HG02981 (cell line): Measurements from ENCODE around the gene TEX11.

Experiments
- ATAC-seq: cut with Tn5 transposase; IDR thresholded peaks from one replicate; pipeline ENCODE4 v1.9.1; 2021; ENCODE audit warnings: mild to moderate bottlenecking, moderate library complexity; ENCODE audit not compliant: unreplicated experiment

Gene TEX11

DNA sequence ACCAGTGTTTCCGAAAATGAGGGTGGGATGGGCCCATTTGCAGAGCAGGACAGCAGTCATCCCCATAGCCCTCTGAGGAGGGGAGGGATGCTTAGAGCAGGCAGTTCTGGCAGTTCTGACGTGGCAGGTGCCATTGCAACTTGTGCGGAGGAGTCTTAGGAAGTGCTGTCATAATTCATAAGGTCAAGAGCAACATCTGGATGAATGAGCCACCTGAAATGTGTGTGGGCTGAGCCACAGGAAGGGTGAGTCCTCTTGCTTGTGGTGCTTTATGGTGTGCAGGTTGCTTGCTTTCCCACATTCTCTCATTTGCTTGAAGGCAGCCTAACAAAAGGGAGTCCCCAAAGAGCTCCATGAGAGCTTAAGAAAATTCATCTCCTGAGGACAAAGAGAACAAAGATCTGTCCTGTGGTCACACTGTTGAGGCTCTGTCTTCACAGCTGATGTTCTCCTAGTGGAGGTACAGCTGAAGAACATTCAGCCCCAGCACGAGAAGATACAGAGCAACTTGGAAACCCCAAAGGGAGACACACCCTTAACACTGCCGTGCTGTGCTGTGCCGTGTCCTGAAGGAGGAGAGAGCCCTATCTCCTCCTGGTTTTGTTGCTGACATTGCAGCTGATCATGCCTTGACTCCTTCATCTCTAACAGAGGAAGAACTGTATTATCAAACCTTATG is 403.6 kb downstream of the TEX11 start:
- no peak for ATAC-seq

DNA sequence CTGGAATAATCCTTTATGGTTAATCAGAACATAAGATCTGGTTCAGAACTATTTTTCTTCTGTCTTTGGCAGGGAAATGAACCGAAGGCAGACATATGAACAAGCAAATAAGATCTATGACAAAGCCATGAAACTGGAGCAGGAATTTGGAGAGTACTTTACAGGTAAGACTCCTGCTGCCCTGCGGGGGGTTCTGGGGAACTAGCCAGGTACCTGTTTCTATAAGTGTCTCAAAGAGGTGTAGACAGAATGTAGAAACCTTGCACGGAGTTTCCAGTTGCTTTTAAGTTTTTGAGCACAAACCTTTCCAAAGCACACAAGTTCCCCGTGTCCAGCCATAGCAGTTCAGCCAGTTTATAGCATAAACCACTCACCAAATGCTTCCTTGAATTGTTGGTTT is 407.7 kb downstream of the TEX11 start:
- no peak for ATAC-seq

DNA sequence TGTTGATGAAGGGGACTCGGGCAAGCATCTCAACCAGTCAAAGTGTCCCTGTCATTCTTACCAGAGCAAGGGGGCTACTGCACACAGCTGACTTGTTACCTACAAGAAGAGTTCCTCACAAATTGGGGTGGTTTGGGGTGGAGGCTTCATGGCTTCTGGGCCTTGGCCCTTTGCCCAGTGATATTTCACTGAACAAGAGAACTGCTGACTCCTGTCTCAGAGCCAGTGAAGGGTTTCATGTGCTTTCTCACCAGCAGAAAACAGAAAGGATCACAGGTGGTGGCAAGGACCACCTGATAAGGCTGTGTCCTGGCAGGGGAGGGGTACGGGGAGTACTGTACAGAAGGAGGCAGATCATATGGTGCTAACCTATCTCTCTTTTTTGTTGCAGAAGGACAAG is 410.4 kb downstream of the TEX11 start:
- ATAC-seq, result no peak

GRCh38 chrX:70497026-70497425 is 411.5 kb downstream of the TEX11 start:
- no peak for ATAC-seq

DNA sequence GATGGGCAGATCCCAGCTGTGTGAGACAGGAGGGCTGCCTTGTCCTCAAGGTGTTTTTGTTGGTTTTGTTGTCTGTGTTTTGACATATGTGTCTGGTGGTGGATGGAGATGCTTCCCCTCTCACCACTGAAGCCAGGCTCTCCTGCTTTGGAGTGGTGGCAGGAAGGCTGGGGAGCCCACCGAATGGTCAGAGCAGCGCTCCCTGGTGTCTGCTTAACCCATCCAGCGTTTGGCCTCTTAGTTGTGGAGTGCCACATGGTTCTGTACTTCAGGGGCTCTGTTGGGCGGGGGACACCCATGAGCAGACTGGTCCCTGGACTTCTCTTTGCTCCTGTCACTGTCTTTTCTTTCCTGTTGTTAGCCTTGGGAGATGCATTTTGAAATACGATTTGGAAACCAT is 412.0 kb downstream of the TEX11 start:
- ATAC-seq, result no peak

GRCh38 chrX:70494441-70494840 is 414.1 kb downstream of the TEX11 start:
- no peak for ATAC-seq

- ATAC-seq, result no peak
Observed at GRCh38 chrX:70488856-70489255, 419.7 kb downstream of the TEX11 start.

DNA sequence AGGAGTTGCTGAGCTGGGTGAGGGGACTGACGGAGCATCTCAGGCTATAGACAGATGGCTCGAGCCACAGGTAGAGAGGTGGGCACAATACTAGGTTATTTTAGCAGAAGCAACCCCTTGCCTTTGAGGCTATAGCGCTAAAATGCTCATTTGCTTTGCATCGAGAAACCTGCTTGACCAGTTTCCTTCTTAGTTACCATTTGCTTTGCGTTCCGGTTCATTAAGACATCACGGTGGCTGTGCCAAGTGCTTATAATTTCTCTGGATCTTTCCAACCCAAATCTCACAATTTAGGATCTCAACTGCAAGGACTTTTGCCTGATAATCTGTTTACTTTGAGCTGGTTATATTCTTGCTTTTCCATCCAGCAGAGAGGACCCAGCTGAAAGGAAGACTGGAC is 423.0 kb downstream of the TEX11 start:
- no peak for ATAC-seq

DNA sequence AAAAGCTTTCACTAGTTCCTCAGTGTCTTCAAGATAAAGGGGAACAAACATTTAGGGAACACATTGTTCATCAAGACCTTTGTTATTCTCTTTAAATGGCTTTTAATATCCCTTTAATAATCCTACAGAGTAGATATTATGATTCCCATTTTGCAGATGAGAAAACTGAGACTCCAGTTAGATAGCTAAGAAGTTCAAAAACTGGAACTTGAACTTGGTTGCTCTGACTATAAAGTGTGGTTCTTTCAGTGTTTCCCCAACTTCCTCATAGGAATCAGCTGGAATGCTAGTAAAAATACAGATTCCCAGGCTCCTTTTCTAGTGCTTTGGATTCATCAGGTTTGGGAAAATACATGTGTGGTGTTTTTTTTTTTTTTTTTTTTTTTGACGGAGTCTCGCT is 426.2 kb downstream of the TEX11 start:
- ATAC-seq, result no peak

- ATAC-seq, result no peak
Observed at GRCh38 chrX:70481471-70482270, 426.8 kb downstream of the TEX11 start.

DNA sequence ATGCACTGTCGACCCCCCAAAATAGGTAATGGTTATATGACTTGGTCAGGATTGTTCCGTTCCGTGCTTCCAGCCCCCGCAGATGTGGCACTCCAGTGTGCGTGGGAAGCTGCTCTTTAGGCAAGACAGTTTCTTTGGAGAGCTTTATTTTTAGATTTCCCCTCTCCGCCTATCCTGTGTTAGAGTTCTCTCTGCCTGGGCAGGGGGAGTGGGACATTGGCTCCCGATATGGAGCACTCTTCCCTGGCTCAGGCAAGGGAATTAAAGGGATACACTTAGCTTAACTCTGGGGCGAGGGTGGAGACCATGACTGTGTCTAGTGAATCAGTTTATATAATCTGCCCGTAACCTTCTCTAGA is 427.9 kb downstream of the TEX11 start:
- ATAC-seq, result no peak

GRCh38 chrX:70479922-70480659 is 428.4 kb downstream of the TEX11 start:
- ATAC-seq, result no peak

- no peak for ATAC-seq
Observed at GRCh38 chrX:70479247-70479921, 429.1 kb downstream of the TEX11 start.
